ENCODE data around the gene EIF6. TPM values are rescaled to one million over a fixed set of nuclear protein-coding genes. Genes with fewer than 3 reads are reported as not detected.

Gene EIF6
- total and polyA plus RNA-seq, 9 of the 15 experiments (the other 6 are each of a cell fraction or from before 2014, with no cell fraction given), result 165 to 832 (median 229) TPM

DNA sequence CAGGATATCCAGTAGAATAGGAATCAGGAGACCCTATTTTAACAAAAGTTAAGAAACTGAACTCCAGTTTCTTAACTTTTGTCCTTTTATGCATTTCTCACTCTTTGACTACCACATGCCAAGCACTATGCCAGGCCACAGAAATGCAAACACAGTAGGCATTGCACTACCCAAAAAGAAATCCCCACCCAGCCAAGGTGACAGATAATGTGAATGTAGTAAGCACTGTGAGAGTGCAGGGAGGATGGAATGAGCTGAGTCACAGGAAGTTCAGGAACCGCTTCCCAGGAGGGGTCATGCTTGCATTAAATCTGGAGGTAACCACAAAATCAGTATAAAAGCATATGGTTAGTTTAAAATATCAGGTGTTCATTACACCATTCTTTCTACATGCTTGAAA lies 27.7 kb upstream of the EIF6 start (continued):
- TF ChIP-seq, protein P1, sequence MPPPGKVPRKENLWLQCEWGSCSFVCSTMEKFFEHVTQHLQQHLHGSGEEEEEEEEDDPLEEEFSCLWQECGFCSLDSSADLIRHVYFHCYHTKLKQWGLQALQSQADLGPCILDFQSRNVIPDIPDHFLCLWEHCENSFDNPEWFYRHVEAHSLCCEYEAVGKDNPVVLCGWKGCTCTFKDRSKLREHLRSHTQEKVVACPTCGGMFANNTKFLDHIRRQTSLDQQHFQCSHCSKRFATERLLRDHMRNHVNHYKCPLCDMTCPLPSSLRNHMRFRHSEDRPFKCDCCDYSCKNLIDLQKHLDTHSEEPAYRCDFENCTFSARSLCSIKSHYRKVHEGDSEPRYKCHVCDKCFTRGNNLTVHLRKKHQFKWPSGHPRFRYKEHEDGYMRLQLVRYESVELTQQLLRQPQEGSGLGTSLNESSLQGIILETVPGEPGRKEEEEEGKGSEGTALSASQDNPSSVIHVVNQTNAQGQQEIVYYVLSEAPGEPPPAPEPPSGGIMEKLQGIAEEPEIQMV (tag; conservative IDR thresholded peaks at IDR 0.05; ENCODE audit: low read depth), result no peak
- TF ChIP-seq MAFF (IDR thresholded peaks at IDR 0.05; ENCODE audit: low read length) (peak; percentile 63; the same call in 1 of the 2 replicates), TEAD4 (IDR thresholded peaks at IDR 0.05; ENCODE audit: low read length) (0 out of 2 replicates have a peak, but pooled peaks have one; percentile 45), TEAD4 (CRISPR knock-in tag; IDR thresholded peaks at IDR 0.05; ENCODE audit: borderline replicate concordance) (no peak), SRSF3 (IDR thresholded peaks at IDR 0.05; ENCODE audit: insufficient read depth, low read length) (no peak), ZC3H11A (IDR thresholded peaks at IDR 0.05; ENCODE audit: low read depth, low read length) (no peak), CTBP1 (IDR thresholded peaks at IDR 0.05; ENCODE audit: borderline replicate concordance) (0 out of 2 replicates have a peak, but pooled peaks have one; percentile 34), HDAC2 (IDR thresholded peaks at IDR 0.05) (0 out of 2 replicates have a peak, but pooled peaks have one; percentile 41), ZNF75A (CRISPR knock-in tag; IDR thresholded peaks at IDR 0.05) (no peak), MCM5 (IDR thresholded peaks at IDR 0.05; ENCODE audit: low read depth) (no peak), ZNF133 (CRISPR knock-in tag; IDR thresholded peaks at IDR 0.05) (no peak), EGR1 (conservative IDR thresholded peaks at IDR 0.05) (no peak), BHLHE40 (IDR thresholded peaks at IDR 0.05; ENCODE audit: low read length) (no peak), SMAD2 (IDR thresholded peaks at IDR 0.05; ENCODE audit: low read depth, low read length) (no peak), TOE1 (IDR thresholded peaks at IDR 0.05; ENCODE audit: borderline replicate concordance) (no peak), TOE1 (CRISPR knock-in tag; IDR thresholded peaks at IDR 0.05; ENCODE audit: borderline replicate concordance, low read depth) (no peak), ZNF766 (CRISPR knock-in tag; conservative IDR thresholded peaks at IDR 0.05) (no peak), MEF2A (IDR thresholded peaks at IDR 0.05; ENCODE audit: control insufficient read depth, low read depth, low read length) (no peak), ZC3H4 (CRISPR knock-in tag; IDR thresholded peaks at IDR 0.05; ENCODE audit: borderline replicate concordance) (no peak)
- TF ChIP-seq, protein P2, sequence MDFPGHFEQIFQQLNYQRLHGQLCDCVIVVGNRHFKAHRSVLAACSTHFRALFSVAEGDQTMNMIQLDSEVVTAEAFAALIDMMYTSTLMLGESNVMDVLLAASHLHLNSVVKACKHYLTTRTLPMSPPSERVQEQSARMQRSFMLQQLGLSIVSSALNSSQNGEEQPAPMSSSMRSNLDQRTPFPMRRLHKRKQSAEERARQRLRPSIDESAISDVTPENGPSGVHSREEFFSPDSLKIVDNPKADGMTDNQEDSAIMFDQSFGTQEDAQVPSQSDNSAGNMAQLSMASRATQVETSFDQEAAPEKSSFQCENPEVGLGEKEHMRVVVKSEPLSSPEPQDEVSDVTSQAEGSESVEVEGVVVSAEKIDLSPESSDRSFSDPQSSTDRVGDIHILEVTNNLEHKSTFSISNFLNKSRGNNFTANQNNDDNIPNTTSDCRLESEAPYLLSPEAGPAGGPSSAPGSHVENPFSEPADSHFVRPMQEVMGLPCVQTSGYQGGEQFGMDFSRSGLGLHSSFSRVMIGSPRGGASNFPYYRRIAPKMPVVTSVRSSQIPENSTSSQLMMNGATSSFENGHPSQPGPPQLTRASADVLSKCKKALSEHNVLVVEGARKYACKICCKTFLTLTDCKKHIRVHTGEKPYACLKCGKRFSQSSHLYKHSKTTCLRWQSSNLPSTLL (IDR thresholded peaks at IDR 0.05), result no peak
- TF ChIP-seq, protein P3, sequence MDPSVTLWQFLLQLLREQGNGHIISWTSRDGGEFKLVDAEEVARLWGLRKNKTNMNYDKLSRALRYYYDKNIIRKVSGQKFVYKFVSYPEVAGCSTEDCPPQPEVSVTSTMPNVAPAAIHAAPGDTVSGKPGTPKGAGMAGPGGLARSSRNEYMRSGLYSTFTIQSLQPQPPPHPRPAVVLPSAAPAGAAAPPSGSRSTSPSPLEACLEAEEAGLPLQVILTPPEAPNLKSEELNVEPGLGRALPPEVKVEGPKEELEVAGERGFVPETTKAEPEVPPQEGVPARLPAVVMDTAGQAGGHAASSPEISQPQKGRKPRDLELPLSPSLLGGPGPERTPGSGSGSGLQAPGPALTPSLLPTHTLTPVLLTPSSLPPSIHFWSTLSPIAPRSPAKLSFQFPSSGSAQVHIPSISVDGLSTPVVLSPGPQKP (CRISPR knock-in tag; IDR thresholded peaks at IDR 0.05), result no peak
- TF ChIP-seq, protein P4, sequence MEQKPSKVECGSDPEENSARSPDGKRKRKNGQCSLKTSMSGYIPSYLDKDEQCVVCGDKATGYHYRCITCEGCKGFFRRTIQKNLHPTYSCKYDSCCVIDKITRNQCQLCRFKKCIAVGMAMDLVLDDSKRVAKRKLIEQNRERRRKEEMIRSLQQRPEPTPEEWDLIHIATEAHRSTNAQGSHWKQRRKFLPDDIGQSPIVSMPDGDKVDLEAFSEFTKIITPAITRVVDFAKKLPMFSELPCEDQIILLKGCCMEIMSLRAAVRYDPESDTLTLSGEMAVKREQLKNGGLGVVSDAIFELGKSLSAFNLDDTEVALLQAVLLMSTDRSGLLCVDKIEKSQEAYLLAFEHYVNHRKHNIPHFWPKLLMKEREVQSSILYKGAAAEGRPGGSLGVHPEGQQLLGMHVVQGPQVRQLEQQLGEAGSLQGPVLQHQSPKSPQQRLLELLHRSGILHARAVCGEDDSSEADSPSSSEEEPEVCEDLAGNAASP (IDR thresholded peaks at IDR 0.05), result no peak
- TF ChIP-seq, protein P5, sequence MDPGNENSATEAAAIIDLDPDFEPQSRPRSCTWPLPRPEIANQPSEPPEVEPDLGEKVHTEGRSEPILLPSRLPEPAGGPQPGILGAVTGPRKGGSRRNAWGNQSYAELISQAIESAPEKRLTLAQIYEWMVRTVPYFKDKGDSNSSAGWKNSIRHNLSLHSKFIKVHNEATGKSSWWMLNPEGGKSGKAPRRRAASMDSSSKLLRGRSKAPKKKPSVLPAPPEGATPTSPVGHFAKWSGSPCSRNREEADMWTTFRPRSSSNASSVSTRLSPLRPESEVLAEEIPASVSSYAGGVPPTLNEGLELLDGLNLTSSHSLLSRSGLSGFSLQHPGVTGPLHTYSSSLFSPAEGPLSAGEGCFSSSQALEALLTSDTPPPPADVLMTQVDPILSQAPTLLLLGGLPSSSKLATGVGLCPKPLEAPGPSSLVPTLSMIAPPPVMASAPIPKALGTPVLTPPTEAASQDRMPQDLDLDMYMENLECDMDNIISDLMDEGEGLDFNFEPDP (CRISPR knock-in tag; IDR thresholded peaks at IDR 0.05), result no peak

Data from K562 (cell line).